ENCODE results near the gene COX8A. TPM values are rescaled to one million over a fixed set of nuclear protein-coding genes. Genes with fewer than 3 reads are reported as not detected.

The COX8A gene
- total and polyA plus RNA-seq, 9 of the 15 experiments (the other 6 are each of a cell fraction or from before 2014, with no cell fraction given): 274 to 1,206 (median 526) TPM

DNA sequence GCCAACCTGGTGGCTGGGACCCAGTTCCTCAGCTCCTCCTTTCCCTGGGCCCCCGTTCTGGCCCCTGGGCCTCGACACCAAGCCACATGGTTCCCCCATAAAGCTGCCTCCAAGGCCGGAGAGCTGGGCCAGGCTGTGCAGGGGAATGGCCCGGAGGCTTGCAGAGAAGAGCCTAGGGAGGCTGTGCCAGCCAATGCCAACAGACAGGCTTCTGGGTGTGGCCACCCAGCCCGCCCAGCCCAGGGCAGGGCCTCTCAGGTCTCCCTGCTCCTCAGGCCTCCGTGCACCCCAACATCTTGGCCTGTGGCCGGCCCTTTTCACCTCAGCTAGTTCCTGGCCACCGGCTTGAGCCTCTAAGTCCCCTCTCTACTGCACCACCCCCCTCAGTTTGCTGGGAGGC is 43.9 kb downstream of the COX8A start (continued):
- TF ChIP-seq SFPQ (IDR thresholded peaks at IDR 0.05; ENCODE audit: low read depth, low read length): no peak
- no peak for TF ChIP-seq SRSF1 (IDR thresholded peaks at IDR 0.05; ENCODE audit: low read depth, low read length)

DNA sequence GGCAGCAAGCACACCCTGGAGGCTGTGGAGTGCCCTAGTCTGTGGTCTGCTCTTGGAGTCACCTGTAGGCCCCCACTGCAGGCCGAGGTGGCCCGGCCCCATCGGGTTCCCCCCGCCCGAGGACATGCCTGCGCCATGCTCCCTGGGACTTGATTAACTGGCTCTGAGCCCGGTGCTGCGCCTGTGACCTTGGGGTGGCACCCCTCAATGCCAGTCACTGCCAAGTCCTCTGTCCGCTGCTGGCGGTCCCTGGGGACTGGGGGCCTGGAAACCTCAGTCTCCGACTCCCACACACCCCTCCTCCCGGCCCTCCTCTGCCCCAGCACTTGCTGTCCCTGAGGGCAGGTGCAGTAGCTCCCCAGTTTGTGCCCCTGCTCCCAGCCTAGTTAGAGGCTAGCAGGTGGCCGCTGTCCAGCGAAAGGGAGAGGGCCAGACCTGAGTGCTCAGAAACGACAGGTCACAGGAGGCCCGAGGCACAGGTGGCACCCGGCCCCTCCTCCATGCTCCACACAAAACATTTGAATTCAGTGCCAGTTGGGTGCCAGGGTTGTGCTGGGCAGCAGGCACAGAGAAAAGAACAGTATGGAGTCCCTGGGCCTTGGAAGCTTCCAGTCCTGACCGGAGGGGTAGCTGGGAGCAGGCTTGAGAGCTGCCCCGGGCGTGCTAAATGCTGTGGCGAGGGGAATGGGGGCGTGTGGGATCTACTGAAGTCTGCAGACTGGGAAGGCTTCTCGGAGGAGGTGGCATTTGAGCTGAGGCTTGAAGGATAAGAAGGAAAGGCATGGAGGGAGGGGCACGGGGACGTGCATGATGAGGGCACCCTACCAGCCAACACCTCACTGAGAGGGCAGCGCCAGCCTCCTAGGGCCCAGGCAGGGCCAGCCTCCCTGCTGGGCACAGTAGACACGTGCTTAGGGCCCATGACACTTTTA is 45.0 kb downstream of the COX8A start:
- in situ Hi-C loops (cut with MboI): no loop called here

More for the DNA sequence above, 45.0 kb downstream of the COX8A start:
- no peaks in the 10 kb centered on the region for H3K9me1 ChIP-seq (ENCODE audit: control insufficient read depth, insufficient read depth, low read length)
- H3K36me3 ChIP-seq (ENCODE audit: control insufficient read depth, insufficient read depth, low read length): no peaks in the 10 kb centered on the region
- CTCF ChIA-PET (ENCODE audit: low intra/inter-chr PET ratio): no interaction called here
- FAIRE-seq: no peak
- BruUV-seq (replicated peaks): no TSS peak
- H2AFZ ChIP-seq (ENCODE audit: low read depth, low read length): no peak overlapping the region
- 0 out of 3 replicates have a peak, but pooled peaks have one; percentile 24 for ATAC-seq
- no peak for DNase-seq (ENCODE audit: extremely low read depth in 1 of 4, low spot score in 3 of 4)
- no peak overlapping the region for H3K27ac ChIP-seq (ENCODE audit: extremely low read depth, low read depth, low read length)
- TF ChIP-seq ZFP36 (IDR thresholded peaks at IDR 0.05; ENCODE audit: low read depth, low read length, partially characterized antibody) (peak; percentile 91), MAFF (IDR thresholded peaks at IDR 0.05; ENCODE audit: low read length) (no peak), TCF7L2 (IDR thresholded peaks at IDR 0.05; ENCODE audit: low read depth, low read length) (no peak)
- intact Hi-C loops (cut with micrococcal nuclease): no loop called here
- H3K27me3 ChIP-seq (ENCODE audit: control insufficient read depth in 2 of 2, insufficient read depth in 2 of 2, low read length in 2 of 2): peaks cover 0 to 4% of the 10 kb centered on the region in 2 experiments; a peak in 1 of 5 replicates
- WGBS (ENCODE audit: insufficient coverage, low coverage, missing lambda C conversion rate): 38% methylated on average over 20 of the region's 27 CpGs
- no peak overlapping the region for H3K4me3 ChIP-seq
- H4K20me1 ChIP-seq (replicated peaks; ENCODE audit: control insufficient read depth, insufficient read depth, low read length): peaks cover 59% of the 10 kb centered on the region
- no peaks in the 10 kb centered on the region for H3K9me3 ChIP-seq (replicated peaks; ENCODE audit: control insufficient read depth, insufficient read depth, low read depth, low read length)
- peak overlapping the region in 1 of 2 experiments; percentile 14; a peak in 1 of 4 replicates for H3K9ac ChIP-seq (ENCODE audit: insufficient read depth in 1 of 2, low read depth in 2 of 2, low read length in 2 of 2)
- no peak overlapping the region for H3K4me2 ChIP-seq (ENCODE audit: insufficient read depth, low read length)
- POLR2A ChIA-PET: interaction anchor here (0.7 to 1.0 kb wide), 4 partner anchors 12 to 79 kb away, joined by 3 read pairs; no protein-coding TSS in a partner anchor
- no peaks in the 10 kb centered on the region for H3K79me2 ChIP-seq (ENCODE audit: control insufficient read depth, insufficient read depth, low read length)
- H3K4me1 ChIP-seq (replicated peaks in 1 of 2; ENCODE audit: control insufficient read depth in 2 of 2, insufficient read depth in 2 of 2, low read length in 2 of 2): peaks cover 0 to 49% of the 10 kb centered on the region in 2 experiments; a peak in 2 of 5 replicates

All from K562 (cell line).